ENCODE results near the gene TMEM143.
"Not testable (repeated sequence)": the region's sequence is repeated elsewhere in the genome, so short reads cannot be mapped to it uniquely, and the experiment has no call there.

Gene TMEM143

GRCh38 chr19:48390188-48391099 is 26.7 kb upstream of the TMEM143 start:
- peak; percentile 64 to 70 for DNase-seq

GRCh38 chr19:48386981-48387380 is 23.2 kb upstream of the TMEM143 start:
- no peak for DNase-seq

GRCh38 chr19:48385461-48386087 is 21.8 kb upstream of the TMEM143 start:
- DNase-seq: no peak

- DNase-seq: no peak
Observed at GRCh38 chr19:48382286-48382685, 18.5 kb upstream of the TMEM143 start.

- DNase-seq: no peak
Observed at GRCh38 chr19:48381178-48381950, 17.6 kb upstream of the TMEM143 start.

GRCh38 chr19:48379058-48379457 is 15.3 kb upstream of the TMEM143 start:
- no peak for DNase-seq

- DNase-seq: no peak
Observed at GRCh38 chr19:48378194-48378570, 14.4 kb upstream of the TMEM143 start.

GRCh38 chr19:48373567-48373966 is 9.8 kb upstream of the TMEM143 start:
- no peak for DNase-seq

- DNase-seq: no peak
Observed at GRCh38 chr19:48372904-48373303, 9.2 kb upstream of the TMEM143 start.

GRCh38 chr19:48371771-48372170 is 8.0 kb upstream of the TMEM143 start:
- DNase-seq: not testable (repeated sequence)

GRCh38 chr19:48371367-48371766 is 7.6 kb upstream of the TMEM143 start:
- no peak for DNase-seq

- no peak for DNase-seq
Observed at GRCh38 chr19:48370955-48371354, 7.2 kb upstream of the TMEM143 start.

GRCh38 chr19:48368936-48369335 is 5.2 kb upstream of the TMEM143 start:
- DNase-seq: no peak

- no peak for DNase-seq
Observed at GRCh38 chr19:48367855-48368254, 4.1 kb upstream of the TMEM143 start.

- DNase-seq: no peak
Observed at GRCh38 chr19:48365602-48366001, 1.9 kb upstream of the TMEM143 start.

- no peak for DNase-seq
Observed at GRCh38 chr19:48364598-48365348, 1.0 kb upstream of the TMEM143 start.

GRCh38 chr19:48363500-48363809 is 285 bp downstream of the TMEM143 start:
- DNase-seq: no peak

- peak; percentile 90 to 91 for DNase-seq
Observed at GRCh38 chr19:48362716-48363499, 832 bp downstream of the TMEM143 start.

GRCh38 chr19:48361912-48362311 is 1.8 kb downstream of the TMEM143 start:
- no peak for DNase-seq

GRCh38 chr19:48359123-48359522 is 4.6 kb downstream of the TMEM143 start:
- DNase-seq: no peak

GRCh38 chr19:48355365-48355954 is 8.3 kb downstream of the TMEM143 start:
- no peak for DNase-seq

All from CD4-positive, alpha-beta T cell treated with Interleukin-4 for 1 hour (primary cell).